HG03439 (cell line): ENCODE data around the gene ACADM.
"Not testable (repeated sequence)": the region's sequence is repeated elsewhere in the genome, so short reads cannot be mapped to it uniquely, and the experiment has no call there.

Experiments
- ATAC-seq: cut with Tn5 transposase; IDR thresholded peaks from one replicate; pipeline ENCODE4 v1.9.1; 2021; ENCODE audit warnings: mild to moderate bottlenecking, moderate library complexity; ENCODE audit not compliant: unreplicated experiment

ACADM gene

DNA sequence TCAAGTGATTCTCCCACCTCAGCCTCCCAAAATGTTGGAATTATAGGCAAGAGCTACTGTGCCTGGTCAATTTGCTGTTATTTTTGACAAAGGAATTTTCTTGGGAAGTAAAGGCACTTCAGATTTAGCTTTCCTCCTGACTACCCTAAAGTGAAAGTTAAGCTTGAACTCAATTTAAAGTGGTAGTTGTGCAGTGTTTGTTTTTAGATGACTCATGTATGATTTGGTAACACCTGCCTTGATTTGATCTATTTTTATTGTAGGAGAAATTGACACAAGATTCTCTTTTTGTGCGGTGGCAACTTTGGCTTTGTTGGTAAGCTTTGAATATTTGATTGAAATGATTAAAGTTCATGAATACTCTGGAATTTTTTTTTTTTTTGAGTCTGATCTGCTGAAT is 66.5 kb downstream of the ACADM start:
- ATAC-seq = no peak

DNA sequence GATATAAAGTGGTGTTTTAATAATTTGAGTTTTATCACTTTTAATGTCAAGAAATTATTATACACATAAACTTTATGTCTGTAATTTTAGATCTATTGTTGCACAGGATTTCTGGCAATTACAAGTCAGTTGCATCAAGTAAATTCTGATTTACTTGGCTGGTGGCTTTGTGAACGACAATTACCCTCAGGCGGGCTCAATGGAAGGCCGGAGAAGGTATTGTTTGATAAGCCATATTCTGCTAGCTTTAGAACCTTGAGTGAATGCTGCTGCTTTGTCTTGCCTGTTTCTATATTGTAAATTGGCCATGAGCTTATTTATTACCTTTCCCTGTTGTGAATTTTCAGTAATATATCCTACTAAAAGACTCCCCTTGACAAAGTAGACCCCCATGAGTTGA is 67.6 kb downstream of the ACADM start:
- ATAC-seq = no peak

DNA sequence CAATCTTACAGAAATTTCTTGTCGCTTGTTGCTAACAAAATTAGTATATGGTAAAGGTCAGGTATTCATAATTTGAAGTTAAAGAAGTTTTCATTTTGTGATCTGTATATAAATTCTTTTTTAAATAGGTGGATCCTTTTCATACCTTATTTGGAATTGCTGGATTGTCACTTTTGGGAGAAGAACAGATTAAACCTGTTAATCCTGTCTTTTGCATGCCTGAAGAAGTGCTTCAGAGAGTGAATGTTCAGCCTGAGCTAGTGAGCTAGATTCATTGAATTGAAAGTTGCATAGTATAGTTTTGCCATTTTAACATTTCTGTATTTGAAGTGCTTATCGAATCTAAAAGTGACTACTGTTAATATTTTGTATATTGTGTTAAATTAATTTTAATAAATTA is 69.9 kb downstream of the ACADM start:
- ATAC-seq = no peak

DNA sequence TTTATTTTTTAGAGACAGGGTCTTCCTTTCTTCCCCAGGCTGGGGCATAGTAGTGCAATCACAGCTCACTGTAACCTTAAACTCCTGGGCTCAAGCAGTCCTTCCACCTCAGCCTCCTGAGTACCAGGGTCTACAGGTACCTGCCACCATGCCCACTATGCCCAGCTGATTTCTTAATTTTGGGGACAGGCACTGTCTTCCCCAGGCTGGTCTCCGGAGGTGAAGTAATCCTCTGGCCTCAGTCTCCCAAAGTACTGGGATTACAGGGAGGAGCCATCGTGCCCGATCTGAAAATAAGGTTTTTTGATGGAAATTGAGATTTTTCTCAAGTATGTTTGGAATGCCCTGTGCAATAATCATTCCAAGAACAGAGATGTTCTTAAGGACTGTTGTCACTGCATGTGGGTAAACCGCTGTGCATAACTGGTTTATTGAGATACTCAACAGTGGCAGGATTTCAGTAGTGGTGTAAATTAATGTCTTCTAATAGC is 71.2 kb downstream of the ACADM start:
- no peak for ATAC-seq

DNA sequence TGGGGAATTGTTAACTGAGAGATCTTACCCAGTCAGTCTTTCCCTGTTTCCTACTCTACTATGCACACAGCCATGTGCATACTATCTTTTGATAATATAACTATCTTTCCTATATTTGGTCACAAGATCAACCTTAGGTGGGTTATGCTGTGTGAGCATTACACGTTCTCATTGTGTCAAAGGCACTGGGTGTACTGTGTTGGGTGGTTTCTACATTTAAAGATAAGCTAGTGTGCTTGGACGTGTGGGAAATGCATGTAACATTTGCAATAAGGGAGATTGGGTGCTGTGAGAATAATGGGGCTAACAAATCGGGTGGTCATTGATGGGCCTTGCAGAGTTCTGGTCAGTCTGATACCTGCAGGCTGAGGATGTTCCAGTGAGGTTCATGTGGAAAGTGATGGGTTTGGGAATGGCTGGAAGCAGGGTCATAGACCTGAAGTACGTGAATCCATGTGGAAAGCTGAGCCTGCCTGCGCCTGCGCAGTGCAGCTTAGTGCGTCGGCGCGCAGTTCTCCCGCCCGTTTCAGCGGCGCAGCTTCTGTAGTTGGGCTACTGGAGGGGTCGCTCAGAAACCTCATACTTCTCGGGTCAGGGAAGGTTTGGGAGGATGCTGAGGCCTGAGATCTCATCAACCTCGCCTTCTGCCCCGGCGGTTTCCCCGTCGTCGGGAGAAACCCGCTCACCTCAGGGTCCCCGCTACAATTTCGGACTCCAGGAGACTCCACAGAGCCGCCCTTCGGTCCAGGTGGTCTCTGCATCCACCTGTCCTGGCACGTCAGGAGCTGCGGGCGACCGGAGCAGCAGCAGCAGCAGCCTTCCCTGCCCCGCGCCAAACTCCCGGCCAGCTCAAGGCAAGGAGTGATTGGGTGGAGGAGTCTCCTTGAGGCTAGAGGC is 72.1 kb downstream of the ACADM start, which contains the start of gene MSH4:
TSS of gene MSH4 (plus strand) at position 507 of the 897 bp plus-strand sequence. CDS start at position 611, 104 bp downstream.
- ATAC-seq = no peak

DNA sequence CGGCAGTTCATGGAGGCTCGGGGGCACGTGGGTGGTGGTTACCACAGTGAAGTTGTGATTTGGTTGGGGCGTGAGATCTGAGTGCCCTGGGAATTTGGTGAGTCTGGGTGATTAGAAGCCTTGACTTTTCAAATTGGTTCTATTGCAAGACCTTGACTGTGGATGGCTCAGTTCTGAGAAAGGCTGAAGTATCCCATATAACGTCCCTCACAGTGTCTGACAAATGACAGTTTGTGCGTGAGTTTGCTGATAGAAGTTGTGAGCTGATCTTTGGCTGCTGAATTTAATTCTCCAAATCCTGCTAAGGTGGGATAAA is 72.7 kb downstream of the ACADM start:
- ATAC-seq = no peak

DNA sequence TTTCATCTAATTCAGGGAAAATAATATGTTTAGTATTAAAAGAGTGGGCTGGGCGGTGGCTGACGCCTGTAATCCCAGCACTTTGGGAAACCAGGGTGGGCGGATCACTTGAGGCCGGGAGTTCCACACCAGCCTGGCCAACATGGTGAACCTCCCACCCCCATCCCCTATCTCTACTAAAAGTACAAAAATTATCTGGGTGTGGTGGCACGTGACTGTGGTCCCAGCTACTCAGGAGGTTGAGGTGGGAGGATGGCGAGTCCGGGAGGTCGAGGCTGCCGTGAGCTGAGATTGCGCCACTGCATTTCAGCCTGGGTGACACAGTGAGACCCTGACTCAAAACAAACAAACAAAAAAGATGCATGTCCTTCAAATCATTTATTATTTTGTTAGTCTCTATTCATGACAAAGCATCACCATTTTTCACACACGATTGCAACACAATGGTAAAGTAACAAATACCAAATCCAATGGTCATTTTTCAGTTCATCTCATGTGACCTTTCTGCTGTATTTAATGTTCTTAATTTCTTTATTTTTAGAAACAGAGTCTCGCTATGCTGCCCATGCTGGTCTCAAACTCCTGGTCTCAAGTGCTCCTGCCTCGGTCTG is 73.2 kb downstream of the ACADM start:
- no peak for ATAC-seq

DNA sequence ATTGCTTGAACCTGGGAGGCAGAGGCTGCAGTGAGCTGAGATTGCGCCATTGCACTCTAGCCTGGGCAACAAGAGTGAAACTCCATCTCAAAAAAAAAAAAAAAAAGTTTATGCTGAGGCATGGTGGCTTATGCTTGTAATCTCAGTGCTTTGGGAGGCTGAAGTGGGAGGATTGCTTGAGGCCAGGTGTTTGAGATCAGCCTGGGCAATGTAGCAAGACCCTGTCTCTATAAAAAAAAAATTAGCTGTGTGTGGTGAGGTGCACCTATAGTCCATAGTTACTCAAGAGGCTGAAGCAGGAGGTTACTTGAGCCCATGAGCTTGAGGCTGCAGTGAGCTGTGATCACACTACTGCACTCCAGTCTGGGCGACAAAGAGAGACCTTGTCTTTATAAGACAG is 77.0 kb downstream of the ACADM start:
- ATAC-seq = not testable (repeated sequence)

DNA sequence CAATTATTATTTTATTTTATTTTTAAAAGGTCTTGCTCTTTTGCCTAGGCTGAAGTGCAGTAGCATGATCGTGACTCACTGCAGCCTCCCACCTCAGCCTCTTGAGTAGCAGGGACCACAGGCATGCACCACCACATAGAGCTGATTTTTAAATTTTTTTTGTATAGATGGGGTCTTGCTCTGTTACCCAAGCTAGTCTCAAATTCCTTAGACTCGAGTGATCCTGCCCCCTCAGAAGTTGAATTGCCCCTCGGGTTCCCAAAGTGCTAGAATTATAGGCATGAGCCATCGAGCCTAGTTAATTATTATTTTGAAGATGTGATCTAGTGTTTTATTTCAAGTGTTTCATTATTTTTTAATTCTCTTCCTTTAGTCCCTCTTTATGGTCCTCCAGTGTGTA is 84.4 kb downstream of the ACADM start:
- ATAC-seq = no peak

DNA sequence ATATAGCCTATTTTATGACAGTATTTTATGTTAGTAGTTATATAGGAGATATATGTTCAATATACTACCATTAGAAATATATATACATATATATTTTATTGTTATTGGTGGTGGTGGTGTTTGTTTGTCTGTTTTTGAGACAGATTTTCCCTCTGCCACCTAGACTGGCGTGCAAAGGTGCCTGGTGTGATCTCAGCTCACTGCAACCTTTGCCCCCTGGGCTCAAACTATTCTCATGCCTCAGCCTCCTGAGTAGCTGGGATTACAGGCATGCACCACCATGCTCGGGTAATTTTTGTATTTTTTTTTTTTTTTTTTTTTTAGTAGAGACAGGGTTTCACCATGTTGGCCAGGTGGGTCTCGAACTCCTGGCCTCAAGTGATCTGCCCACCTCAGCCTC is 85.6 kb downstream of the ACADM start:
- not testable (repeated sequence) for ATAC-seq

DNA sequence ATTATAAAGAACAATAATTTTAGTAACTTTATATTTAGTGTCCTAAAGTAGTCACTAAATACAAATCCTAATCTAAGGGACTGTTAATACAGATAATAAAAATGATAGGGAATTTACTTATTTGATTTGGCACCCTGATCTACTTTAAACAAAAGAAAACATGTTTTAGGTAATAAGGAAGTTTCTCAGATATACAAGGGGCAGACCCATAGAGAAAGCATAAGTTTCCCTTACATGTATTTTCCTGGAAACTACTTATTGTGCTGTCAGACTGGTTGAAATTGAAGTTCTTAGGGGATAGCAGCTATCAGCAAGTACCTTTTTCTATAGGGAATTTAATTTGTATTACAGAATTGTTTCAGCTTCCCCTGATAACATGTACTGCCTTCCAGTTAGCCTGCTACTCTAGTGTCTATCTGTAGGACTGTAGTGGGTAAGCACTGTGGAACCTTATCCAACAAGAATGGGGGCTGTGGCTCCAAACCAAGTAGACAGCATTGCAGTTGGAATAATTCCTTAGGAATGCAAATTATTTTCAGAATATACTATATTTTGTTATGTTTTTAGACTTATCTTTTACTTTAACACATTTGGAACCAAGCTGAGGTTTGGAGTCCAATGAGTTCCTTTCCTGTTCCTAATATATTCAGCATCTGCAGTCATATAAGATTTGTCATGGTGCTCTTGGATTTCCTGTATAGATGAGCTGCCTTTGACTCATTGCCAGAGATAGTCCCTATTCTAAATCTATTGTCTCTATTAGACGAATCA is 86.9 kb downstream of the ACADM start:
- ATAC-seq = no peak

DNA sequence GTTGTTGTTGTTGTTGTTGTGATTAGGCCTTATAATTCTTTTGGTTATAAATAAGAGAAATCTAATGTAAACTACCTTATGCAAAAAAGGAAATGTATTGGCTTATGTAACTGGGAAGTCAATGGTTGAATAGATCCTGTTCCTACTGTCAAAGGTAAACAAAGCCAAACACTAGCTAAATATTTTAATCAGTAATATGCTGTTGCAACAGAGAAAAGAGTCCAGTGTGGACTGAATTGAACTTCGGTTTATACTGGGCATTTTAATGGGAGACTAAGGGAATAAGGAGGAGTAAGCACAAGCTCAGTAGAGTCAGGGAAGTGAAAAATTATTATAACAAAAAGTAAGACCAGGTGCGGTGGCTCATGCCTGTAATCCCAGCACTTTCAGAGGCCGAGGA is 87.6 kb downstream of the ACADM start:
- no peak for ATAC-seq
